Chondrocyte (in vitro differentiated cells): Measurements from ENCODE around the gene DNAI4. TPM values are rescaled to one million over a fixed set of nuclear protein-coding genes. Genes with fewer than 3 reads are reported as not detected.
A peak's percentile ranks its signal among the peaks of the same experiment; 100 is the strongest.

Experiments used
- DNase-seq: peaks from one replicate; pipeline ENCODE4 v3.0.0; 2021; ENCODE audit warnings: mixed read lengths, low spot score
- H3K27ac Mint-ChIP-seq: one replicate; pipeline ENCODE4 v1.8.0; 2021; ENCODE audit warnings: mild to moderate bottlenecking, moderate library complexity, mixed read lengths; ENCODE audit not compliant: unreplicated experiment
- H3K27me3 Mint-ChIP-seq: 2 replicates; pipeline ENCODE4 v1.8.0; 2021; ENCODE audit warnings: low read depth, mixed read lengths
- H3K36me3 Mint-ChIP-seq: 2 replicates; pipeline ENCODE4 v1.8.0; 2021; ENCODE audit warnings: low read depth, mixed read lengths
- H3K4me1 Mint-ChIP-seq: 2 replicates; pipeline ENCODE4 v1.8.0; 2021; ENCODE audit warnings: low read depth, mild to moderate bottlenecking, mixed read lengths
- H3K4me3 Mint-ChIP-seq: one replicate; pipeline ENCODE4 v1.8.0; 2021; ENCODE audit warnings: mild to moderate bottlenecking, moderate library complexity, mixed read lengths; ENCODE audit not compliant: unreplicated experiment
- H3K9me3 Mint-ChIP-seq: 2 replicates; pipeline ENCODE4 v1.8.0; 2021; ENCODE audit warnings: low read depth, mixed read lengths
- total RNA-seq: library from RNA; stranded (reverse); gene quantifications from 3 replicates; pipeline ENCODE4 v1.2.1, GENCODE V29; 2021
- TF ChIP-seq, protein P1 (sequence below): fragments of 200-600 bp; sonication (generic); IDR thresholded peaks from 2 replicates; pipeline ENCODE4 v1.5.0; 2021; ENCODE audit warnings: antibody characterized with exemption, mild to moderate bottlenecking, moderate library complexity

DNAI4 gene
- total RNA-seq, 1 donor from 2014 or later: 5.8 TPM

DNA sequence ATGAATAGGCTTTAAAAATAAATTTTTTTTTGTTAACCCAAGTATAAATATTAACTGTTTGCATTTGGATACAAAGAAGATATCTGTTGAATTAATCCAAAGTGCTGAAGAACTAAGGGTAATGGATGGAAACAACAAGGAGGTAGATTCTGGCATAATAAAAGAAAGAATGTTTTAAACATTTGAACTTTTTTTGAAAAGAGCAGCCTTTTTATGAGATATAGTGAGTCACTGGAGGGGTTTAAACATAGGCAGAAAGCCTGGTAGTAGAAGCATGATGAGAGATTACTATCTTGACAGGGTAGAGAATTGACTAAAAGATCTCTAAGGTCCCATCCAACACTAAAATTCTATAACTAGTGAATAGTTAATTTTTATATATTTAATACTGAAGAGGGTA, 2.9 kb upstream of the DNAI4 start:
- H3K4me3 Mint-ChIP-seq: no peak overlapping the region
- TF ChIP-seq, protein P1, sequence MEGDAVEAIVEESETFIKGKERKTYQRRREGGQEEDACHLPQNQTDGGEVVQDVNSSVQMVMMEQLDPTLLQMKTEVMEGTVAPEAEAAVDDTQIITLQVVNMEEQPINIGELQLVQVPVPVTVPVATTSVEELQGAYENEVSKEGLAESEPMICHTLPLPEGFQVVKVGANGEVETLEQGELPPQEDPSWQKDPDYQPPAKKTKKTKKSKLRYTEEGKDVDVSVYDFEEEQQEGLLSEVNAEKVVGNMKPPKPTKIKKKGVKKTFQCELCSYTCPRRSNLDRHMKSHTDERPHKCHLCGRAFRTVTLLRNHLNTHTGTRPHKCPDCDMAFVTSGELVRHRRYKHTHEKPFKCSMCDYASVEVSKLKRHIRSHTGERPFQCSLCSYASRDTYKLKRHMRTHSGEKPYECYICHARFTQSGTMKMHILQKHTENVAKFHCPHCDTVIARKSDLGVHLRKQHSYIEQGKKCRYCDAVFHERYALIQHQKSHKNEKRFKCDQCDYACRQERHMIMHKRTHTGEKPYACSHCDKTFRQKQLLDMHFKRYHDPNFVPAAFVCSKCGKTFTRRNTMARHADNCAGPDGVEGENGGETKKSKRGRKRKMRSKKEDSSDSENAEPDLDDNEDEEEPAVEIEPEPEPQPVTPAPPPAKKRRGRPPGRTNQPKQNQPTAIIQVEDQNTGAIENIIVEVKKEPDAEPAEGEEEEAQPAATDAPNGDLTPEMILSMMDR: no peak
- DNase-seq: no peak
- H3K4me1 Mint-ChIP-seq: peaks cover 57% of the 10 kb centered on the region
- no peak overlapping the region for H3K27ac Mint-ChIP-seq
- H3K27me3 Mint-ChIP-seq: no peaks in the 10 kb centered on the region
- no peaks in the 10 kb centered on the region for H3K9me3 Mint-ChIP-seq
- H3K36me3 Mint-ChIP-seq: no peaks in the 10 kb centered on the region

DNA sequence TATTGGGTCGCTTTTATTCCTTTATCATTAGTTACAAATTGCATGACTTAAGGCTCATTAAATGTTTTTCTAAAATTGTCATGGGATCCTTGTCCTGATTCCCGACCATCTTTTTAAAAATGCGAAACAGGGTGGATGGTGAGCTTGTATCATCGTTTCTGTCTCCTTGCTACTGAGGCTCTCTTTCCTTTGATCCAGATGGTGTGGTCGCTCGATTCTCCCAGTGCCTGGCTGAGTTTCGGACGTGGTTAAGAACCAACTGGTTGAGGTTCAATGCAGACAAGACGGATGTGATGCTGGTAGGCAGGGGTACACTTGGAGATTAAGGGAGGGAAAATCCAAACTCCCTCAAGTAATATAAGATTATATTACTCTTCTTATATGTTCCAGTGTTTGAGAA, 1.3 kb upstream of the DNAI4 start:
- Mint-ChIP-seq H3K36me3 (no peaks in the 10 kb centered on the region), H3K4me1 (peaks cover 43% of the 10 kb centered on the region), H3K4me3 (peak overlapping the region; percentile 95), H3K9me3 (no peaks in the 10 kb centered on the region), H3K27me3 (no peaks in the 10 kb centered on the region), H3K27ac (peak overlapping the region; percentile 97)
- DNase-seq: no peak
- TF ChIP-seq, protein P1: no peak

DNA sequence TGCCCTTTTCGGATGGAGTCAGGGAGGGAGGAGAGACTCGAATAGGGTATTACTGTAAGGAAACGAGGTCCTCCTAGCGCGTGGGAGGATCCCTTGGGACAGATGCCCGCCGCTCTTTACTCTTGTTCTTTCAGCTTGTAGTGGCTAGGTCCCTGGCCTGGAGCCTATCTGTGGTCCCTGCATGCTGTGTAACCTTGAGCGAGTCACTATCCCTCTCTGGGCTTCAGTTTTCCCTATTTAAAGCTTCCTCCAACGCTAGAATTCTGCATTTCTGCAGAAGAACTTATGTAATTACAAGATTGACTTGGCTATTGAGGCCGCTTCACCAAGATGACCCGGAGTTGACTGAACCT, 878 bp upstream of the DNAI4 start:
- no peaks in the 10 kb centered on the region for H3K36me3 Mint-ChIP-seq
- TF ChIP-seq, protein P1: no peak
- H3K4me1 Mint-ChIP-seq: peaks cover 43% of the 10 kb centered on the region

DNA sequence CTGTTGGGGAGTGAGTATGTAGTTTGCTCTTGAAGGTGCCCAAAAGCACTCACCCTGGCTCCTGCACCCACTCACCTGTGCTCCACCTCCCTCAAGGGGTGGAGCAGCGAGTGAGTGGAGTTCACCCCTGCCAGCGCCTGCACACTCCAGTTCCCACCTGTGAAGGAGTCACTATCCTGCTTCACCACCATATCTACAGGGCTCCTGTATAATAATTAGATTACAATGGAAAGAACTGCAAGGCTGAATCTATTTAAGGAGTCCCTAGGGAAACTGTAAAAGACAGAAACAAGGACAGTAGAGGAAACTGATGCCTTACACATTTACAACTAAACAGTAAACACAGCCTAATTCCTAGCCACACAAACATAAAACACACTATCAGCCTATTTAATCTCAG, 4.1 kb downstream of the DNAI4 start:
- H3K4me3 Mint-ChIP-seq: no peak overlapping the region
- no peak overlapping the region for H3K27ac Mint-ChIP-seq
- no peak for DNase-seq
- no peaks in the 10 kb centered on the region for H3K27me3 Mint-ChIP-seq
- TF ChIP-seq, protein P1: no peak
- peaks cover 16% of the 10 kb centered on the region for H3K4me1 Mint-ChIP-seq
- peaks cover 2% of the 10 kb centered on the region for H3K9me3 Mint-ChIP-seq
- no peaks in the 10 kb centered on the region for H3K36me3 Mint-ChIP-seq

More for the DNA sequence above, 878 bp upstream of the DNAI4 start:
- no peaks in the 10 kb centered on the region for H3K9me3 Mint-ChIP-seq
- H3K27ac Mint-ChIP-seq: peak overlapping the region; percentile 97
- no peaks in the 10 kb centered on the region for H3K27me3 Mint-ChIP-seq
- no peak for DNase-seq
- peak overlapping the region; percentile 95 for H3K4me3 Mint-ChIP-seq

DNA sequence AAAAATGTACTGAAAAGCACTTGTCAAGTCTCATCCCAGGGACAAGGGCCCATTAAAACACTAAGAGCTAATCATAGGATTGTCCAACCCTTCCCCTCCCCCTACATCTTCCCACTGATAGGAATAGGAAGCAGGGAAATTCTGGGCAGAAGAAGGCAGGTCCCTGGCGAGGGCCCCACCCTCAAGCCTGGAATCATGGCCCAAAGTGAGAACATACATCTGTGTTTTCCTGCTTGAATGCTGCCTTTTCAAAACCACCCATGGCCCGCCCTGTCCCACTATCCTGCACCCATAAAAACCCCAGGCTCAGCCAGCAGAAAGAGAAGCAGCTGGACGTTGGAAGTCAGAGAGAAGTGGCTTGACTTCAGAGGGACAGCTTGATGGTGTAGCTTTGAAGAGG, 4.8 kb downstream of the DNAI4 start:
- Mint-ChIP-seq H3K4me1 (peaks cover 15% of the 10 kb centered on the region), H3K4me3 (no peak overlapping the region), H3K27ac (no peak overlapping the region), H3K27me3 (no peaks in the 10 kb centered on the region), H3K9me3 (peaks cover 2% of the 10 kb centered on the region), H3K36me3 (no peaks in the 10 kb centered on the region)
- no peak for DNase-seq
- TF ChIP-seq, protein P1: no peak
